Neural progenitor cell (in vitro differentiated cells): Measurements from ENCODE around the gene C21orf91. TPM values are rescaled to one million over a fixed set of nuclear protein-coding genes. Genes with fewer than 3 reads are reported as not detected.

Source experiments
- DNase-seq: peaks from one replicate; pipeline ENCODE4 v3.0.0-alpha.2; 2016; ENCODE audit warnings: low spot score
- H2AFZ ChIP-seq: fragments of 200-600 bp; sonication (generic); replicated peaks from 2 replicates; pipeline ENCODE4 v1.6.1; 2016; ENCODE audit warnings: antibody characterized with exemption
- H3F3A ChIP-seq: fragments of 200-600 bp; sonication (generic); 2 replicates; pipeline ENCODE4 v1.6.1; 2016; ENCODE audit warnings: antibody characterized with exemption, low read depth
- H3K27ac ChIP-seq: fragments of 200-600 bp; sonication (generic); 2 replicates; pipeline ENCODE4 v1.5.1; 2016; ENCODE audit warnings: mild to moderate bottlenecking
- H3K27me3 ChIP-seq: fragments of 200-600 bp; sonication (generic); 2 replicates; pipeline ENCODE4 v1.6.1; 2016; ENCODE audit warnings: mild to moderate bottlenecking, moderate library complexity
- H3K36me3 ChIP-seq: fragments of 200-600 bp; sonication (generic); 2 replicates; pipeline ENCODE4 v1.5.1; 2016
- H3K4me1 ChIP-seq: fragments of 200-600 bp; sonication (generic); 2 replicates; pipeline ENCODE4 v1.6.1; 2016; ENCODE audit warnings: mixed run types
- H3K4me2 ChIP-seq: fragments of 200-600 bp; sonication (generic); 2 replicates; pipeline ENCODE4 v1.6.1; 2016
- H3K4me3 ChIP-seq: fragments of 200-600 bp; sonication (generic); 2 replicates; pipeline ENCODE4 v1.5.1; 2016
- H3K79me2 ChIP-seq: fragments of 200-600 bp; sonication (generic); 2 replicates; pipeline ENCODE4 v1.6.1; 2016; ENCODE audit warnings: low read depth
- H3K9ac ChIP-seq: fragments of 200-600 bp; sonication (generic); 2 replicates; pipeline ENCODE4 v1.6.1; 2016
- H3K9me3 ChIP-seq: fragments of 200-600 bp; sonication (generic); 2 replicates; pipeline ENCODE4 v1.5.1; 2016; ENCODE audit warnings: low read depth
- H4K20me1 ChIP-seq: fragments of 200-600 bp; sonication (generic); 2 replicates; pipeline ENCODE4 v1.6.1; 2016; ENCODE audit warnings: low read depth
- H3K27ac Mint-ChIP-seq: 3 replicates; pipeline ENCODE4 v1.8.0; 2021; ENCODE audit warnings: mixed read lengths
- H3K27me3 Mint-ChIP-seq: 2 replicates; pipeline ENCODE4 v1.8.0; 2022; ENCODE audit warnings: low read depth, mild to moderate bottlenecking, inconsistent platforms, moderate library complexity, mixed read lengths; ENCODE audit not compliant: insufficient read depth
- H3K36me3 Mint-ChIP-seq: 3 replicates; pipeline ENCODE4 v1.8.0; 2021; ENCODE audit warnings: mixed read lengths
- H3K4me1 Mint-ChIP-seq: 3 replicates; pipeline ENCODE4 v1.8.0; 2021; ENCODE audit warnings: mixed read lengths
- H3K4me3 Mint-ChIP-seq: 3 replicates; pipeline ENCODE4 v1.8.0; 2021; ENCODE audit warnings: mild to moderate bottlenecking, moderate library complexity, mixed read lengths
- H3K9me3 Mint-ChIP-seq: 3 replicates; pipeline ENCODE4 v1.8.0; 2020; ENCODE audit warnings: mixed read lengths
- CTCF ChIP-seq: fragments of 200-600 bp; sonication (generic); IDR thresholded peaks from 2 replicates; pipeline ENCODE4 v1.5.1; 2017; ENCODE audit warnings: antibody characterized with exemption, mild to moderate bottlenecking
- EZH2 ChIP-seq: fragments of 200-600 bp; sonication (generic); IDR thresholded peaks from 2 replicates; pipeline ENCODE4 v1.6.1; 2017; ENCODE audit warnings: antibody characterized with exemption, mild to moderate bottlenecking, moderate library complexity
- EZH2phosphoT487 ChIP-seq: fragments of 200-600 bp; sonication (generic); IDR thresholded peaks from 2 replicates; pipeline ENCODE4 v1.6.1; 2017; ENCODE audit warnings: antibody characterized with exemption
- total RNA-seq: library from RNA; depleted of rRNA; stranded (reverse); fragments of >200 nt; gene quantifications from 2 replicates; pipeline ENCODE4 v1.2.3, GENCODE V29; 2015; ENCODE audit warnings: low replicate concordance

The C21orf91 gene
- total RNA-seq, 1 donor from 2014 or later, result 59.9 TPM

GRCh38 chr21:17779980-17780379, 39.2 kb downstream of the C21orf91 start:
- H3K27ac ChIP-seq, result no peak overlapping the region
- H3F3A ChIP-seq, result peaks cover 10% of the 10 kb centered on the region
- no peak overlapping the region for H3K4me3 ChIP-seq
- no peak overlapping the region for H2AFZ ChIP-seq
- TF ChIP-seq CTCF (no peak), EZH2phosphoT487 (no peak), EZH2 (no peak)
- H4K20me1 ChIP-seq, result no peaks in the 10 kb centered on the region
- H3K9me3 Mint-ChIP-seq, result no peaks in the 10 kb centered on the region
- H3K36me3 Mint-ChIP-seq, result peaks cover 9% of the 10 kb centered on the region
- no peaks in the 10 kb centered on the region for H3K27me3 ChIP-seq
- H3K4me1 Mint-ChIP-seq, result no peaks in the 10 kb centered on the region
- no peak overlapping the region for H3K9ac ChIP-seq
- no peaks in the 10 kb centered on the region for H3K27me3 Mint-ChIP-seq
- H3K4me1 ChIP-seq, result peaks cover 6% of the 10 kb centered on the region
- H3K4me2 ChIP-seq, result no peak overlapping the region
- H3K9me3 ChIP-seq, result no peaks in the 10 kb centered on the region
- H3K27ac Mint-ChIP-seq, result no peak overlapping the region
- peaks cover 7% of the 10 kb centered on the region for H3K36me3 ChIP-seq
- H3K4me3 Mint-ChIP-seq, result no peak overlapping the region
- DNase-seq, result no peak
- no peaks in the 10 kb centered on the region for H3K79me2 ChIP-seq

GRCh38 chr21:17779496-17779895, 39.7 kb downstream of the C21orf91 start:
- Mint-ChIP-seq H3K36me3 (peaks cover 4% of the 10 kb centered on the region), H3K27ac (no peak overlapping the region), H3K4me1 (no peaks in the 10 kb centered on the region), H3K9me3 (no peaks in the 10 kb centered on the region), H3K4me3 (no peak overlapping the region), H3K27me3 (no peaks in the 10 kb centered on the region)
- Histone ChIP-seq H3K36me3 (peaks cover 7% of the 10 kb centered on the region), H3K27me3 (no peaks in the 10 kb centered on the region), H3K4me2 (no peak overlapping the region), H3F3A (peaks cover 10% of the 10 kb centered on the region), H4K20me1 (no peaks in the 10 kb centered on the region), H3K9me3 (no peaks in the 10 kb centered on the region), H3K79me2 (no peaks in the 10 kb centered on the region), H3K4me1 (peaks cover 6% of the 10 kb centered on the region), H3K4me3 (no peak overlapping the region), H3K9ac (no peak overlapping the region), H3K27ac (no peak overlapping the region), H2AFZ (no peak overlapping the region)
- no peak for DNase-seq
- TF ChIP-seq EZH2phosphoT487 (no peak), CTCF (no peak), EZH2 (no peak)

GRCh38 chr21:17777072-17777765, 41.9 kb downstream of the C21orf91 start:
- Histone ChIP-seq H3K4me3 (no peak overlapping the region), H3K27ac (no peak overlapping the region), H3K9ac (no peak overlapping the region), H3F3A (peaks cover 4% of the 10 kb centered on the region), H3K36me3 (no peaks in the 10 kb centered on the region), H2AFZ (no peak overlapping the region), H3K4me1 (peaks cover 5% of the 10 kb centered on the region), H4K20me1 (no peaks in the 10 kb centered on the region), H3K79me2 (no peaks in the 10 kb centered on the region), H3K9me3 (no peaks in the 10 kb centered on the region), H3K27me3 (no peaks in the 10 kb centered on the region), H3K4me2 (no peak overlapping the region)
- Mint-ChIP-seq H3K27ac (no peak overlapping the region), H3K9me3 (peaks cover under 1% of the 10 kb centered on the region), H3K27me3 (no peaks in the 10 kb centered on the region), H3K4me3 (no peak overlapping the region), H3K4me1 (no peaks in the 10 kb centered on the region), H3K36me3 (no peaks in the 10 kb centered on the region)
- DNase-seq, result no peak
- TF ChIP-seq EZH2 (no peak), EZH2phosphoT487 (no peak), CTCF (no peak)
